HG02759 (cell line): ENCODE measurements around the gene TNFSF10.
"Not testable (repeated sequence)": the region's sequence is repeated elsewhere in the genome, so short reads cannot be mapped to it uniquely, and the experiment has no call there.

Source experiments
- ATAC-seq: cut with Tn5 transposase; IDR thresholded peaks from one replicate; pipeline ENCODE4 v1.9.1; 2021; ENCODE audit warnings: mild to moderate bottlenecking, moderate library complexity; ENCODE audit not compliant: unreplicated experiment

TNFSF10 gene

GRCh38 chr3:172522871-172523818, at the start of gene TNFSF10:
Gene TNFSF10 (minus strand): TSS chr3:172523430. CDS start chr3:172523384, 46 bp downstream.
- peak; percentile 91 for ATAC-seq

- no peak for ATAC-seq
Observed at GRCh38 chr3:172569128-172570008, 46.1 kb upstream of the TNFSF10 start.

DNA sequence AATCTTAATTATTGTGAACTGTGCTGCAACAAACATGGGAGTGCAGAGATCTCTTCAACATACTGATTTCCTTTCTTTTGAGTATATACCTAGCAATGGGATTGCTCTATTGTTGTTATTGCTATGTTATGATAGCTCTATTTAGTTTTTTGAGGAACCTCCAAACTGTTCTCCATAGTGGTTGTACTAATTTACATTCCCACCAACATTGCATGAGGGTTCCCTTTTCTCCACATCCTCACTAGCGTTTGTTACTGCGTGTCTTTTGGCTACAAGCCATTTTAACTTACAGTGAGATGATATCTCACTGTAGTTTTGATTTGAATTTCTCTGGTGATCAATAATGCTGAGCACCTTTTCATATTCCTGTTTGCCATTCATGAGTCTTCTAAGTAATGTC, 45.5 kb upstream of the TNFSF10 start:
- ATAC-seq, result no peak

GRCh38 chr3:172566785-172567184, 43.6 kb upstream of the TNFSF10 start:
- not testable (repeated sequence) for ATAC-seq

DNA sequence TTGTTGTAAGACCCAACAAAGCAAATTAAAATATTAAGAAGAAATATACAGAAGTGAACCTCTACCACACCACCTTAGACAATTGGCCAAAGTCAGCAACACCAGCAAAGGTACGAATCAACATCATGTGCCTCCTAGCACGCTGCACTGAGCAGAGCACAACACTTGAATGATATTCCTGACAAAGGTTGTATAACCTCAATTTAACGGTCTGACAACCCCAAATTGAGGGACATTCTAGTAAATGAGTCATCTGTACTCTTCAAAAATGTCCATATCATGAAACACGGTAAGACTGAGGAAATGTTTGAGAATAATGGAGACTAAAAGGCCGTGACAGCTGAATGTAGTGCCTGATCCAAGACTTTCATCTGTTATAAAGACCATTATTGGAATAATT, 41.3 kb upstream of the TNFSF10 start:
- ATAC-seq, result no peak

- peak; percentile 68 for ATAC-seq
Observed at GRCh38 chr3:172562871-172563865, 39.9 kb upstream of the TNFSF10 start.

DNA sequence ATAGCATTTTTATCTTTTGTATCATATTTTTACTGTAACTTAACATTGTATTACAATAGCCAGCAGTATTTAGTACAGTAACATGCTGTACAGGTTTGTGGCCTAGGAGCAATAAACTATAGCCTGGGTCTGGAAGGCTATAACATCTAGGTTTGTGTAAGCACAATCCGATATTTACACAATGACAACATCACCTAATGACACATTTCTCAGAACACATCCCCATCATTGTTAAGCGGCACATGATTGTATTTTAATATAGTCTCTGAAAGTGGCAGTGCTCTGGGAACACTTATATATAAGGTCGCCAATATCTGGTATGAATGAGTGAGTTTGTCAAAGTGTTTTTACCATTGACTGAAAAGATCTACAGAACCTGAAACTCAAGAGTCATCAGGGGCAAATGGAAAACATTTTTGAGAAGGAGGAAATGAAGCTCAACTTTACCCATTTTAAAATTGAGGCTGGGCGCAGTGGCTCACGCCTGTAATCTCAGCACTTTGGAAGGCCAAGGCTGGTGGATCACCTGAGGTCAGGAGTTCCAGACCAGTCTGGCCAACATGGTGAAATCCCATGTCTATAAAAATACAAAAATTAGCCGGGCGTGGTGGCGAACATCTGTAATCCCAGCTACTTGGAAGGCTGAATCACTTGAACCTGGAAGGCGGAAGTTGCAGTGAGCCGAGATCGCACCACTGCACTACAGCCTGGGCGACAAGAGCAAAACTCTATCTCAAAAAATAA, 38.8 kb upstream of the TNFSF10 start:
- peak; percentile 20 for ATAC-seq

- no peak for ATAC-seq
Observed at GRCh38 chr3:172560586-172560985, 37.4 kb upstream of the TNFSF10 start.

DNA sequence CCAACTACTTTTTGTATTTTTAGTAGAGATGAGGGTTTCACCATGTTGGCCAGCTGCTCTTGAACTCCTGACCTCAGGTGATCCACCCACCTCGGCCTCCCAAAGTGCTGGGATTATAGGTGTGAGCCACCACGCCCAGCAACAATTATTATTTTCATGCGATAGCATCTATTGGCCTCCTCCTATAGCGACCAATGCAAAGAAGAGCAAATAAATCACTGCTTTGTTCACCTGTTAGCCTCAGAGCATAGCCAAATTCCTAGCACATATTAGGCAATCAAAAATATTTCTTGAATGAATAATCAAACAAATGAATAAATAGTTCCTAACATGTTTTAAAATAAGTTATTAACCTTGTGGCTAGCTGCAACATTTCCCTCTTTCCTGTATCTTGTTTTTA, 36.8 kb upstream of the TNFSF10 start:
- no peak for ATAC-seq

DNA sequence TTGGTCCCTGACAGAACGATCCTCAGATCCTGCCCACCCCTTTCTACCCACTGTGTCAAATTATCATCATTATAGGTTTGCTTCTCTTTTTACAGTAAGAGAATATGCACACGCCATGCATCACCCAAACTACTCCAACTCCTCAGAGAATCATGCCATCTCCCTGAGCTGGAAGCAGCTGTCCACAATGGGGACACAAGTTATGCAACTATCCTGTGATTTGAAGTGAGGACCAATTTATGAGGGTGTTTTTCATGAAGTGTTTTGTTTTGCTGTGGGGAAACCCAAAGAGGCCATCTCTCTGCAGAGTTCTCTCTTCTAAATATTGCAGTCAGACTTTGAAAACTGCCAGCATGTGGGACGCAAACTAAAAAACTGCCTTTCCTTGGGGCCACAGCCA, 35.8 kb upstream of the TNFSF10 start:
- no peak for ATAC-seq

DNA sequence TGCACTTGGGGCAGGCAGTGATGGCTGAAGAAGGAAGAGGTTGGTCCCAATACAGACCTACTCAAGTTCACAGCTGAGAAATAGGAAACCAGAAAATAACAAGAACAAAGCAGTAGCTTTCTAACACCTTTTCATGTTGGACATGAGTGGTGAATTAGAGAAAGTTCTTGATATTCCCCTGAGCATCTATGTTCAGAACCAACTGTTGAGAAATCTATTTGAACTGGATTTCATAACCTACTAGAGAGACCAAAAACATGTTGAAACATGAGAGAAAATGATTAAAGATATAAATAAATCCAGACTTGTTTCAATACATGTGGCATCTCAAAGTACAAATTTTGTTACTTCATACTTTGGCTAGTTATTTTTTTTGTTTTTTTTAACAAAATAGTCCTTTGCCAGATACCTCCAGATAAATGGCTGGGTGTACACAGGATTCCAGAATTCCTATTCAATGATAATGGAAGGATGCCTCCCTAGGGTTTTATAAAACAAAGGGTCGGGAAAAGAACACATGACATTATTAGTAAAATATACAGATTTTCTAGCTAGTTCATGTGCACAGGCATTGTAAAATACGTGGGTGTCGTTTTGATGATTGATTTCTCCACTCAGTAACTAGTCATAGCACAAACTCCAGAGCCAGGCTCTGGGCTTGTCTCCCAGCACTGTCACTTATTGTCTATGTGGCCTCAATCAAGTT, 34.4 kb upstream of the TNFSF10 start:
- ATAC-seq, result no peak

DNA sequence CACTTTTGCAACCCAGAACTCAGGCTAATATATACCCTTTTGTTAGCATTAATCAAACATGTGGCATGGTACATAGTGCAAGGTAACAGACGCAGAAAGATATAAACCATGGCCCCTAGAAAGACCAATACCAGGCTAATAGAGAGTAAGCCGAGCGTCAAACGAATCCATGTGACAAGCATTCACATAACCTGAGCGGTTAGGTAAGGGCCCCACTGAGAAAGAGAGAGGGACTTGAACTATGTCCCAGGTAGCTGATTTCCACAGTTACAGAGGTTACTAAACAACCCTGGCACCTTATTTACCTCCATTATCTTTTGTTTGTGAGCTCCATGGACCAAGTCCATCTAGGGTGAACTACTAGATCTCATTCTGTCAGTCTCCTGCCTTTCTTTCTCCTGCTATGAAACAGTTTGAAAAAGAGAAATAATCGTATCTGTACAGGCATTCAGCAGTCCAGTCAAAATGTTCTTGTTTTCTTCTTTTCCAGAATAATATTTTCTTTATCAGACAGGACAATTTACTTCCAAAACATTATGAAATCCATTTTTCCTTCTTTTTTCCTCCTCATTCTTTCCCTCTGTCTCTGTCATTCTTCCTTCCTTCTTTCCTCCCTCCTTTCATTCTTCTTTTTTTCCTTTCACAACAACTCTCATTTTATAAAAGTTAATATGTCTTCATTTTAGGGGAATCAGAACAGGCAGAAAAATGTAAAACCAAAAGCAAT, 30.5 kb upstream of the TNFSF10 start:
- no peak for ATAC-seq

DNA sequence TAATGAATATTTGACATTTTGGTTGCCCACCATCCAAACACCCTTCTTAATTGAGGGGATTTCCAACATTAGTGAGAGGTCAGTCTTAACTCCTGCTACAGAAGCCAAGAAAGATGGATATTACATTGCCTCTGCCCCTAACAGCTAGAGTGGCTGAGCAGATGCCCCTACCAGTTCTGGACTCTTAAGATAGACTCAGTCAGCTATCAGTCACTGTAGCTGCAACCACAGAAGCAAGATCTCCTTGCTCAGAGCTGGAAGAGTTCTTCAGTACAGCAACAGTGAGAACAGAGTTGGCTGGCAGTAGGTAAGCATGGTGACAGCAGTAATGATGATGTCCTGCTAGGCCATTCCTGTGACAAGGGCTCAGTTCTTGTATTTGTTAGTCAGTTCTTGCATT, 29.4 kb upstream of the TNFSF10 start:
- ATAC-seq, result no peak

DNA sequence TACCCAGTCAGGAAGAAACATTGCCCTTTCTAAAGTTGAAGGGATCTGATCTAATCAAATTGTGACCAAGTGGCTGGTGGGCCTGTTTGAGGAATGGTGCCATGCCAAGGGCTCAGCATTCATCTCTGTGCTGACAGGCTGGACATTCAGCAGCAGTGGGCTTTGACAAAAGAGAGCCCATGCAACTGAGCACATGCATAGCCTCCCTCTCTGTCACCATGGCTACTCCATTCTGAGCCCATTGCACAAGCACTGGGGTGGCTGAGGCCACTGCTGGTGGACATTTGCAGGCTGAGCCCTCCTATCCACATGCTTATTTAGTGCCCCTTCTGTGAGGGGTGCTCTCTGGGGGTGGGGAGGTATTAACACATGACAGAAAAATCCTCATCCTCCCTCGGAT, 28.6 kb upstream of the TNFSF10 start:
- no peak for ATAC-seq

- peak; percentile 90 for ATAC-seq
Observed at GRCh38 chr3:172550347-172550943, 27.2 kb upstream of the TNFSF10 start.

DNA sequence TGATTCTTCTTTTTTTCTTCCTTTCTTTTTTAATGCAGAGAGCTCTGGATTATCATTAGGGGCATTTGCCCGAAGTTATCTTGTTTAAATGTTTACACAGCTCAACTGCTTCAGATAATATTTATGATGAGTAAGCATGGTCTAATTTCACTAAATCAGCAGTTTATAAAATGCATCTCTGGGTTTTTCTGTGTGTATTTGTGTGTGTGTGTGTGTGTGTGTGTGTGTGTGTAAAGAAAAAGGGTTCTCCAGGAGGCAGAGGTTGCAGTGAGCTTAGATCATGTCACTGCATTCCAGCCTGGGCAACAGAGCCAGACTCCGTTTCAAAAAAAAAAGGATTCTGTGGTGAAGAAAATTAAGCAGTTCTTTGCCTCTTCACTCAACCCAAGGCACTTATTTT, 25.9 kb upstream of the TNFSF10 start:
- ATAC-seq, result no peak

DNA sequence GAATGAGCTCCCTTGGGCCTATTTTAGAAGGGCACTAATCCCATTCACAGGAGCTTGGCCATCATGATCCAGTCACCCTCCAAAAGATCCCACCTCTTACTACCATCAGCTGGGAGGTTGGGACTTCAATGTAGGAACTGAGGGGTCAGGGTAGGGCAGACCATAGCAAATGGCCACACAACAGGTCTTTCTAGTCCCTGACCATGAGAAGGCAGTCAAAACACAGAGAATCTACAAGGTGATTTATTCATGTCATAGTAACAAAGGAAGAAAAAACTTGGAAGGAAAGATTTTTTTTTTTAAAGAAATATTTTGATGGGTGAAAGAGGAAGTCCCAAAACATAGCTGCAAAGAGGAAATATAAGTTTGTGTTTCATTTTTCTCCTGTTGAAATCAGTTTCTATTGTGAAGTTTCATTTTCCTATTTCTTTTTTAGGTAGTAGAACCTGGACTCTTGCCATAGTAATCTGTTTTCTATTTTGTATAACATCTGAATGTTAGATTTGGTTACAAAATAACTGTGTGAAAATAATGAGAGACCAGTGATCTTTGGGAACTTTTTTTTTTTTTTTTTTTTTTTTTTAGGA, 23.5 kb upstream of the TNFSF10 start:
- ATAC-seq, result no peak

- ATAC-seq, result no peak
Observed at GRCh38 chr3:172546105-172546504, 22.9 kb upstream of the TNFSF10 start.
